Measurements from ENCODE around the gene PPFIA1. TPM values are rescaled to one million over a fixed set of nuclear protein-coding genes. Genes with fewer than 3 reads are reported as not detected.

PPFIA1 gene
- total RNA-seq, 2 donors from 2014 or later: 47.8 to 82.9 TPM

DNA sequence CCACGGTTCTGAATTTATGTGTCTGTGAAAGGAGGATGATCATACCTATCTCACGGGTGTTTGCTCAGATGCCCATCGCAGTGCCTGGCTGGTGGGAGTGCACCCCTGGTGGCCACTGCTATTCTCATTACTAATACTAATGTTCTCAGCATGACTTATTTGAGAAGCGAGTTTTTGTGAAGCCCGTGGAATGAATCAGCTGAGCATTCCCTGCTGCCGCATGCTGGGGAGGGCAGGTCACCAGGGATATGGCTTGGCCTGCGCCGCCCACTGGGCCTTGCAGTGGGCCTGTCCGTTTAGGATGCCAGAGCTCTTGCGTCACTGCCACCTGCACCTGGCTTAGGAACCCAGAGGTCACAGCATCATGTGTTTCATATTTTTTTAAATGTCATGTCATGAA, 144.7 kb downstream of the PPFIA1 start:
- TF ChIP-seq, protein P1, sequence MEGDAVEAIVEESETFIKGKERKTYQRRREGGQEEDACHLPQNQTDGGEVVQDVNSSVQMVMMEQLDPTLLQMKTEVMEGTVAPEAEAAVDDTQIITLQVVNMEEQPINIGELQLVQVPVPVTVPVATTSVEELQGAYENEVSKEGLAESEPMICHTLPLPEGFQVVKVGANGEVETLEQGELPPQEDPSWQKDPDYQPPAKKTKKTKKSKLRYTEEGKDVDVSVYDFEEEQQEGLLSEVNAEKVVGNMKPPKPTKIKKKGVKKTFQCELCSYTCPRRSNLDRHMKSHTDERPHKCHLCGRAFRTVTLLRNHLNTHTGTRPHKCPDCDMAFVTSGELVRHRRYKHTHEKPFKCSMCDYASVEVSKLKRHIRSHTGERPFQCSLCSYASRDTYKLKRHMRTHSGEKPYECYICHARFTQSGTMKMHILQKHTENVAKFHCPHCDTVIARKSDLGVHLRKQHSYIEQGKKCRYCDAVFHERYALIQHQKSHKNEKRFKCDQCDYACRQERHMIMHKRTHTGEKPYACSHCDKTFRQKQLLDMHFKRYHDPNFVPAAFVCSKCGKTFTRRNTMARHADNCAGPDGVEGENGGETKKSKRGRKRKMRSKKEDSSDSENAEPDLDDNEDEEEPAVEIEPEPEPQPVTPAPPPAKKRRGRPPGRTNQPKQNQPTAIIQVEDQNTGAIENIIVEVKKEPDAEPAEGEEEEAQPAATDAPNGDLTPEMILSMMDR (IDR thresholded peaks at IDR 0.05): no peak
- H3K9me3 ChIP-seq: no peaks in the 10 kb centered on the region
- peaks cover 93% of the 10 kb centered on the region for H3K36me3 ChIP-seq
- H3K4me3 ChIP-seq: no peak overlapping the region
- no peaks in the 10 kb centered on the region for H3K27me3 ChIP-seq (replicated peaks; ENCODE audit: insufficient read depth)
- H3K4me1 ChIP-seq (ENCODE audit: control insufficient read depth in 1 of 2, low read depth in 2 of 2): no peaks in the 10 kb centered on the region
- ATAC-seq (ENCODE audit: insufficient number of reproducible peaks, low FRiP score, low read depth) (no peak), DNase-seq (ENCODE audit: low spot score) (no peak)
- no peak overlapping the region for H3K27ac ChIP-seq

DNA sequence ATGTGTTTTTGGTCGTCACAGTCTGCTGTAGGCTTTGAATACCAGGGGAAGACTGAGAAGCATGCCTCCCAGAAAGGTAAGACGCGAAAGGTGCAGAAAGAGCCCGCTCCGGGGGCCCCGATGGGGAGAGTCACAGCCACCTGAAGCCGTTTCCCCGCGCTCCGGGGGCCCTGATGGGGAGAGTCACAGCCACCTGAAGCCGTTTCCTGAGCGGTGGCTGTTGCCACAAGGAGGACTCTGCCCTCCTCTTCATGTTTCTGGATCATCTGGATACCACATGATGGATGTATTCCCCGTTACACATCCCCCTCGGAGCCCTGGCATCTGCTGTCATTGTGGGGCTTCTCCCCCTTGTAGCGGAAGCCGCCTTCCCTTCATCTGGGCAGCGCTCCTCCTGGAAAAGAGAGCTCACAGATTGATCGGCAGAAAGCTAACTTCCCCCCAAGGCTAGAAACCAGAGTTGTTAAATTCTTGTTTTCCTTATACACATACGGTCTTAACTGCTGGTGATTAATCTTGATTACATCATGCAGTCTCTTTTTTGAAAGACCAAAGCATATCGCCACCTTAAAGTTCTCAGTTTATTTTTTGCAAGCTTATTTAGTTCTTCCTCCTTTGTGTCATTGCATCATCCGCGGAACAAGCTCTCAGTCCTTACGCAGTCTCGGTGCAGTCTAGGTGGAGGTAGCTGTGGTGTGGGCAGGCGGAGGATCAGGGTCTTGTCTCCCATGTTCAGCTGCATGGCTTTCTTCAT, 145.3 kb downstream of the PPFIA1 start:
- TF ChIP-seq, protein P1 (IDR thresholded peaks at IDR 0.05): no peak
- H3K27ac ChIP-seq: no peak overlapping the region
- ATAC-seq (ENCODE audit: insufficient number of reproducible peaks, low FRiP score, low read depth): no peak
- H3K36me3 ChIP-seq: peaks cover 93% of the 10 kb centered on the region
- H3K27me3 ChIP-seq (replicated peaks; ENCODE audit: insufficient read depth): no peaks in the 10 kb centered on the region
- H3K4me3 ChIP-seq: no peak overlapping the region
- no peak for DNase-seq (ENCODE audit: low spot score)
- no peaks in the 10 kb centered on the region for H3K4me1 ChIP-seq (ENCODE audit: control insufficient read depth in 1 of 2, low read depth in 2 of 2)
- H3K9me3 ChIP-seq: no peaks in the 10 kb centered on the region

DNA sequence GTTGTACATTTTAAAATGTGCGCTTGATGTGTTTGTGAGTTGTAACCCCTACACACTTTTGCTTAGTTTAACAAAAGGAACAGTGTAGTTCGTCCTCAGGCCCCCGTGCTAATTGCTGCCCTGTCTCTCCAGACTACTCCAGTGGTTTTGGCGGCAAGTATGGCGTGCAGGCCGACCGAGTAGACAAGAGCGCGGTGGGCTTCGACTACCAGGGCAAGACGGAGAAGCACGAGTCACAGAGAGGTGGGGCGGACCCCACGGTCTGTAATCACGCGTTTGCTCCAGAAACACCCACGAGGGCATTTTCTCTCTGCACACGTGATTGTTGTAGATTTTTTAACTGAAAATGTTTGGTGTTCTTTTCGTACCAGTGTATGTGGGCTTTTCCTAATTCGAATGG, 146.4 kb downstream of the PPFIA1 start:
- Histone ChIP-seq H3K36me3 (peaks cover 93% of the 10 kb centered on the region), H3K4me1 (ENCODE audit: control insufficient read depth in 1 of 2, low read depth in 2 of 2) (no peaks in the 10 kb centered on the region), H3K27me3 (replicated peaks; ENCODE audit: insufficient read depth) (no peaks in the 10 kb centered on the region), H3K4me3 (no peak overlapping the region), H3K9me3 (no peaks in the 10 kb centered on the region), H3K27ac (no peak overlapping the region)
- TF ChIP-seq, protein P1 (IDR thresholded peaks at IDR 0.05): no peak
- ATAC-seq (ENCODE audit: insufficient number of reproducible peaks, low FRiP score, low read depth): no peak
- DNase-seq (ENCODE audit: low spot score): no peak

DNA sequence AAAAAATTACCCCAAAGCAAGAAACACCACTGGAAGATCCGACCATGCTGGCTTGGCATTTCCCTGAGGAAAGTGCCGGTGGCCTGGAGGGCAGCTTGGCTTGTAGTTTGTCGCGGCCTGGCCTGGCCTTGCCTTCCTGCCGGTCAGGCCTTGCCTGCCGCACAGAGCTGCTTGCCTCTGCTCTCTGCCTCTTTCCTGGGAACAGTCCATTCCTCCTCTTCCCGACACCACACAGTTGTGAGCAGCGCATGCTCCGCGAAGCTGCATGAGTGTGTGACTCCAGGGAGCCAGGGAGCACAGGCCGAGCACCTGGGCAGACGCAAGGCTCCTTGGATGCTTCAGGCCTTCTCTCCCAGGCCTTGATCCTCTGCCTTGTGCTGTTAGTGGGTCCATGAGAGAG, 147.6 kb downstream of the PPFIA1 start:
- ATAC-seq (ENCODE audit: insufficient number of reproducible peaks, low FRiP score, low read depth): no peak
- no peaks in the 10 kb centered on the region for H3K4me1 ChIP-seq (ENCODE audit: control insufficient read depth in 1 of 2, low read depth in 2 of 2)
- no peaks in the 10 kb centered on the region for H3K27me3 ChIP-seq (replicated peaks; ENCODE audit: insufficient read depth)
- no peak for DNase-seq (ENCODE audit: low spot score)
- TF ChIP-seq, protein P1 (IDR thresholded peaks at IDR 0.05): no peak
- H3K9me3 ChIP-seq: no peaks in the 10 kb centered on the region
- H3K36me3 ChIP-seq: peaks cover 92% of the 10 kb centered on the region
- no peak overlapping the region for H3K27ac ChIP-seq
- H3K4me3 ChIP-seq: no peak overlapping the region

DNA sequence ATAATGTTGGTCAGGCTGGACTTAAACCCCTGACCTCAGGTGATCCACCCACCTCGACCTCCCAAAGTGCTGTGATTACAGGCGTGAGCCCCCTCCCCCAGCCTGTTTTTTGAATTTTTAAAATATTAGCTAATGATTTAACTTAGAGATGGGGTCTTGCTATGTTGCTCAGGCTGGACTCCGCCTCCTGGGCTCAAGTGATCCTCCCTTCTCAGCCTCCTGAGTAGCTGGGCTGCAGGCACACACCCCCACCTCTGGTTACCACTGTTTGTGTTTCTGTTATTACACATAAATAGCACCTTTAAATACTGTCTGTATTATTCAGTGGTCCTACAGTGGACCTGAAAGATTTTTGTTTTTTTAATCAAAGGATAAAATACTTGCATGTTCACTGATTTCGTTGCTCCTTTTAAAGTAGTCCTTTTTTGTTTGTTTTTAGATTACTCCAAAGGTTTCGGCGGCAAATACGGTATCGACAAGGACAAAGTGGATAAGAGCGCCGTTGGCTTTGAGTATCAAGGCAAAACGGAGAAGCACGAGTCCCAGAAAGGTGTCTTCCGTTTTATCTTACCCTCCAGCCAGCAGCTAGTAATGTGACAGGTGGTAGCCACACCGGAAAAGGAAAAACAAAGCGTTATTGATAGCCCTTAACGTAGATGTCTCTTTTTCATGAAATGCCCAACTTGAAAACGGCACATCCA, 149.0 kb downstream of the PPFIA1 start:
- Histone ChIP-seq H3K9me3 (no peaks in the 10 kb centered on the region), H3K4me3 (no peak overlapping the region), H3K4me1 (ENCODE audit: control insufficient read depth in 1 of 2, low read depth in 2 of 2) (no peaks in the 10 kb centered on the region), H3K36me3 (peaks cover 88% of the 10 kb centered on the region), H3K27me3 (replicated peaks; ENCODE audit: insufficient read depth) (no peaks in the 10 kb centered on the region), H3K27ac (no peak overlapping the region)
- no peak for ATAC-seq (ENCODE audit: insufficient number of reproducible peaks, low FRiP score, low read depth)
- DNase-seq (ENCODE audit: low spot score): no peak
- TF ChIP-seq, protein P1 (IDR thresholded peaks at IDR 0.05): no peak

All from thoracic aorta (tissue), 2 donors.